OCI-LY1 (cell line): ENCODE measurements around the gene RHBDD3.

ENCODE experiments used
- CTCF ChIP-seq: fragments of 200-600 bp; sonication (generic), shearing (Covaris generic); IDR thresholded peaks from 2 replicates; pipeline ENCODE4 v1.5.1; 2017; ENCODE audit warnings: mild to moderate bottlenecking, antibody characterized with exemption, low read length, moderate library complexity, mixed read lengths
- EZH2 ChIP-seq: fragments of 200-600 bp; sonication (generic), shearing (Covaris generic); IDR thresholded peaks from 2 replicates; pipeline ENCODE4 v1.8.0; 2017; ENCODE audit warnings: borderline replicate concordance, mixed run types, mild to moderate bottlenecking, antibody characterized with exemption, low read length, moderate library complexity, mixed read lengths

GRCh38 chr22:29215012-29215860 lies 52.5 kb downstream of the RHBDD3 start:
- TF ChIP-seq CTCF, result no peak
- TF ChIP-seq EZH2, result no peak
